Activated T-cell treated with anti-CD3 and anti-CD28 coated beads, Interleukin-2, amount 50 U/mL, for 4 hours (primary cell): ENCODE measurements around the gene ENTPD2. TPM values are rescaled to one million over a fixed set of nuclear protein-coding genes. Genes with fewer than 3 reads are reported as not detected.

Source experiments
- ATAC-seq, 2 donors: fragments of 200-7000 bp; cut with Tn5 transposase; one replicate each; pipeline ENCODE4 v1.10.0; 2021
- DNase-seq: peaks from one replicate; pipeline ENCODE4 v3.0.0-alpha.2; 2020
- H3K27me3 Mint-ChIP-seq: one replicate; pipeline ENCODE4 v1.8.0; 2021; ENCODE audit warnings: low read depth, mixed read lengths
- H3K36me3 Mint-ChIP-seq: one replicate; pipeline ENCODE4 v1.8.0; 2022; ENCODE audit warnings: mixed read lengths; ENCODE audit not compliant: insufficient read depth
- H3K4me1 Mint-ChIP-seq: one replicate; pipeline ENCODE4 v1.8.0; 2021; ENCODE audit warnings: low read depth, mixed read lengths
- H3K4me3 Mint-ChIP-seq: one replicate; pipeline ENCODE4 v1.8.0; 2021; ENCODE audit warnings: mild to moderate bottlenecking, moderate library complexity, mixed read lengths
- H3K9me3 Mint-ChIP-seq: one replicate; pipeline ENCODE4 v1.8.0; 2021; ENCODE audit warnings: mixed read lengths
- total RNA-seq, 3 donors: library from RNA; stranded (reverse); gene quantifications; one replicate each; pipeline ENCODE4 v1.2.1, GENCODE V29; 2021

The ENTPD2 gene
- total RNA-seq, 3 donors from 2014 or later: 0.34 TPM; not detected in 2

- H3K9me3 Mint-ChIP-seq: no peaks in the 10 kb centered on the region
- peaks cover 10% of the 10 kb centered on the region for H3K36me3 Mint-ChIP-seq
- H3K4me1 Mint-ChIP-seq: peaks cover 35% of the 10 kb centered on the region
- ATAC-seq: no peak
- no peaks in the 10 kb centered on the region for H3K27me3 Mint-ChIP-seq
- no peak for DNase-seq
- H3K4me3 Mint-ChIP-seq: no peak overlapping the region
These were observed 30.7 kb upstream of the ENTPD2 start for GRCh38 chr9:137084526-137084925.

GRCh38 chr9:137083394-137084004 lies 29.6 kb upstream of the ENTPD2 start:
- H3K9me3 Mint-ChIP-seq: no peaks in the 10 kb centered on the region
- H3K27me3 Mint-ChIP-seq: no peaks in the 10 kb centered on the region
- ATAC-seq (no peak), DNase-seq (no peak)
- H3K4me3 Mint-ChIP-seq: no peak overlapping the region
- H3K4me1 Mint-ChIP-seq: peaks cover 30% of the 10 kb centered on the region
- peaks cover 2% of the 10 kb centered on the region for H3K36me3 Mint-ChIP-seq

GRCh38 chr9:137082925-137083290 lies 29.0 kb upstream of the ENTPD2 start:
- H3K4me1 Mint-ChIP-seq: peaks cover 26% of the 10 kb centered on the region
- H3K9me3 Mint-ChIP-seq: no peaks in the 10 kb centered on the region
- H3K27me3 Mint-ChIP-seq: no peaks in the 10 kb centered on the region
- no peak for ATAC-seq
- no peak for DNase-seq
- no peak overlapping the region for H3K4me3 Mint-ChIP-seq
- peaks cover 2% of the 10 kb centered on the region for H3K36me3 Mint-ChIP-seq

- peaks cover 2% of the 10 kb centered on the region for H3K36me3 Mint-ChIP-seq
- H3K4me3 Mint-ChIP-seq: no peak overlapping the region
- H3K9me3 Mint-ChIP-seq: no peaks in the 10 kb centered on the region
- H3K4me1 Mint-ChIP-seq: peaks cover 21% of the 10 kb centered on the region
- no peak for DNase-seq
- ATAC-seq: no peak
- H3K27me3 Mint-ChIP-seq: no peaks in the 10 kb centered on the region
These were observed 28.5 kb upstream of the ENTPD2 start for GRCh38 chr9:137082222-137082924.

GRCh38 chr9:137080260-137081122 lies 26.6 kb upstream of the ENTPD2 start:
- Mint-ChIP-seq H3K4me1 (peaks cover 17% of the 10 kb centered on the region), H3K4me3 (no peak overlapping the region), H3K27me3 (no peaks in the 10 kb centered on the region), H3K9me3 (no peaks in the 10 kb centered on the region), H3K36me3 (peaks cover 2% of the 10 kb centered on the region)
- ATAC-seq: no peak
- DNase-seq: no peak

GRCh38 chr9:137079401-137079787 lies 25.5 kb upstream of the ENTPD2 start:
- ATAC-seq (no peak), DNase-seq (no peak)
- Mint-ChIP-seq H3K4me3 (peak overlapping the region; percentile 24), H3K9me3 (no peaks in the 10 kb centered on the region), H3K27me3 (no peaks in the 10 kb centered on the region), H3K36me3 (peaks cover 2% of the 10 kb centered on the region), H3K4me1 (peaks cover 9% of the 10 kb centered on the region)

- DNase-seq (no peak), ATAC-seq (no peak)
- Mint-ChIP-seq H3K9me3 (no peaks in the 10 kb centered on the region), H3K4me1 (peaks cover 7% of the 10 kb centered on the region), H3K36me3 (peaks cover 2% of the 10 kb centered on the region), H3K27me3 (no peaks in the 10 kb centered on the region), H3K4me3 (peak overlapping the region; percentile 37)
These were observed 25.0 kb upstream of the ENTPD2 start for GRCh38 chr9:137078701-137079400.

GRCh38 chr9:137077758-137078693 lies 24.2 kb upstream of the ENTPD2 start:
- ATAC-seq: peak; percentile 43 to 46
- Mint-ChIP-seq H3K36me3 (peaks cover 2% of the 10 kb centered on the region), H3K27me3 (no peaks in the 10 kb centered on the region), H3K9me3 (no peaks in the 10 kb centered on the region), H3K4me3 (peak overlapping the region; percentile 67), H3K4me1 (peaks cover 2% of the 10 kb centered on the region)
- peak; percentile 26 for DNase-seq

GRCh38 chr9:137077010-137077747 lies 23.3 kb upstream of the ENTPD2 start, which contains the start of gene UAP1L1:
UAP1L1 (plus strand) TSS chr9:137077517; CDS start chr9:137077533, 16 bp downstream.
- no peaks in the 10 kb centered on the region for H3K9me3 Mint-ChIP-seq
- no peak for DNase-seq
- H3K27me3 Mint-ChIP-seq: no peaks in the 10 kb centered on the region
- peaks cover 2% of the 10 kb centered on the region for H3K4me1 Mint-ChIP-seq
- ATAC-seq: peak; percentile 80 to 82
- H3K36me3 Mint-ChIP-seq: peaks cover 2% of the 10 kb centered on the region
- peak within 1 kb of the TSS; percentile 67 for H3K4me3 Mint-ChIP-seq

- Mint-ChIP-seq H3K4me1 (peaks cover 2% of the 10 kb centered on the region), H3K27me3 (no peaks in the 10 kb centered on the region), H3K9me3 (no peaks in the 10 kb centered on the region), H3K4me3 (peak overlapping the region; percentile 61), H3K36me3 (no peaks in the 10 kb centered on the region)
- no peak for ATAC-seq
- DNase-seq: no peak
These were observed 22.8 kb upstream of the ENTPD2 start for GRCh38 chr9:137076636-137077009.

GRCh38 chr9:137075275-137075775 lies 21.5 kb upstream of the ENTPD2 start:
- DNase-seq: no peak
- no peaks in the 10 kb centered on the region for H3K9me3 Mint-ChIP-seq
- no peak for ATAC-seq
- no peaks in the 10 kb centered on the region for H3K36me3 Mint-ChIP-seq
- H3K27me3 Mint-ChIP-seq: no peaks in the 10 kb centered on the region
- peaks cover 11% of the 10 kb centered on the region for H3K4me1 Mint-ChIP-seq
- H3K4me3 Mint-ChIP-seq: no peak overlapping the region

GRCh38 chr9:137074657-137075274 lies 20.9 kb upstream of the ENTPD2 start:
- peaks cover 11% of the 10 kb centered on the region for H3K4me1 Mint-ChIP-seq
- no peaks in the 10 kb centered on the region for H3K36me3 Mint-ChIP-seq
- H3K4me3 Mint-ChIP-seq: peak overlapping the region; percentile 13
- DNase-seq (no peak), ATAC-seq (no peak)
- no peaks in the 10 kb centered on the region for H3K9me3 Mint-ChIP-seq
- H3K27me3 Mint-ChIP-seq: no peaks in the 10 kb centered on the region
